HG02840 (cell line): ENCODE measurements around the gene BTBD9.
"Not testable (repeated sequence)": the region's sequence is repeated elsewhere in the genome, so short reads cannot be mapped to it uniquely, and the experiment has no call there.

ENCODE experiments used
- ATAC-seq: cut with Tn5 transposase; IDR thresholded peaks from one replicate; pipeline ENCODE4 v1.9.1; 2021; ENCODE audit warnings: mild to moderate bottlenecking, moderate library complexity, moderate number of reproducible peaks; ENCODE audit not compliant: unreplicated experiment, low FRiP score

BTBD9 gene

DNA sequence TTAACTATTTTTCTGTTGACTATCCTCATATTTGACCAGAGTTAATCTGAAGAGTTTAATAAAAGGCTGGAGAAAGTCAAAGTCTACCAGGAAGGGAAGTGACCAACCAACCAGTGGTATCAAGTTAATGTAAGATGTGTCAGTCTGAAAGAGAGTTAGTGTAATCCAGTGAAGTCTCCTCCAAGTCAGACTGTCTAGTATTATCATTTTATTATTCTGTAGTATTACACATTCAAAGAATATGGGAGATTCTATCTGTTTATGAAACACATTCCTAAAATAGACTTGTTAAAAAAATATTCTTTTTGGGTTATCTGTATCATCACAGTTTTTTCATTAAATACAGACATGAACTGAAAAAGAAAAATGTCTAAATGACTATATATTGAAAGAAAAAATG lies 194.4 kb downstream of the BTBD9 start:
- ATAC-seq: no peak

DNA sequence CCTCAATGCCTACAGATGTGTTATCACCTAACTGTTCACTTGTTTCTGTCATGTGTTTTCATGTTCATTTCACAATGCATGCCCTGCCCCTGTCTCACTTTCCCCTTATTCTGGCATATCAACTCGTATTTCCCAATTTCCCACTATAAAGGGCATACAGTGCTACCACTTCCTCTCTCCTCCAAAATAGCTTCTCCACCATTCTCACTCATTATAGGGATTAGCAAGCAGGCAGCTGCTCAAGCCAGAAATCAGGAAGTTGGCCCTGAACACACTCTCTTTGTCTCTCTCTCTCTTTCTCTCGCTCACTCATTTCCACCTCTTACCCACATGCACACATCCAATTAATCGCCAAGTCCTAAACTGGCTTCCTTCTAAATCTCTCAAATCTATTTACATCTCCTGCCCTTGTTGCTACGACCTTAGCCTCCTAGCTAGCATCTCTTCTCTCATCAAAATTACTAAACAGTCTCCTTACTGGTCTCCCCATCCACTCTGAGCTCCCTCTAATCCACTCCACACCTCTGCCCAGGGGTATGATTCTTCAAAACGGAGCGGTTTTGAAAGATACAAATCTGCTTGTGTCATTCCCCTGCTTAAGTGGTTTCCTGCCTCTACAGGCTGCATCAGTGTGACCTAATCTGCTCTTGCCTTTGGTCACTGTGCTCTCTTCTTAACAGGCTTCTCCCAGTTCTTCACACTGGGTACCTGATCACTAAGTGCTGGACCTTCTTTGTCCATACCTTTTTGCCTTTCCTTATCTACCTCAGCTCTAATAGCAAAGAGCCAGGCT lies 196.2 kb downstream of the BTBD9 start:
- ATAC-seq: no peak

GRCh38 chr6:38438097-38438496 lies 201.6 kb downstream of the BTBD9 start:
- no peak for ATAC-seq

- no peak for ATAC-seq
Measured at GRCh38 chr6:38436726-38437465, 202.8 kb downstream of the BTBD9 start.

- no peak for ATAC-seq
Measured at GRCh38 chr6:38435330-38435729, 204.4 kb downstream of the BTBD9 start.

DNA sequence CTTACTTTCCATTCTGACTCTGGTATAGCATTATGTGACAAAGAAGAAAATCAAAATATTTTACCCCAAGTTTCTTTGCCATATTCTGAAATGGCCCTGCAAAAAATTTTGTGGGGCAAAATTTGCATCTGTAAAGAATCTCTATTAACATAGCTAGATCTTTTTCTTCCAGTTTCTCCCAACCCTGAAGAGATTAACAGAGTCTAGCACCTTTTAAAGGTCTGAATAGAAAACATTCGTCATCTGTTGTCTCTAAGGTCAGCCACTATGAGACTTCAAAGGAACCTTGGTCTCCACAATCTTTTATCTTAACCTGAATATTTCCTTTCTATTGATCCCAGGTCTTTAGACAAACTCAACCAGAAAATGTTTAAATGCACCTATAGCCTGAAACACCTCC lies 205.7 kb downstream of the BTBD9 start:
- no peak for ATAC-seq

- ATAC-seq: no peak
Measured at GRCh38 chr6:38432479-38432878, 207.2 kb downstream of the BTBD9 start.

DNA sequence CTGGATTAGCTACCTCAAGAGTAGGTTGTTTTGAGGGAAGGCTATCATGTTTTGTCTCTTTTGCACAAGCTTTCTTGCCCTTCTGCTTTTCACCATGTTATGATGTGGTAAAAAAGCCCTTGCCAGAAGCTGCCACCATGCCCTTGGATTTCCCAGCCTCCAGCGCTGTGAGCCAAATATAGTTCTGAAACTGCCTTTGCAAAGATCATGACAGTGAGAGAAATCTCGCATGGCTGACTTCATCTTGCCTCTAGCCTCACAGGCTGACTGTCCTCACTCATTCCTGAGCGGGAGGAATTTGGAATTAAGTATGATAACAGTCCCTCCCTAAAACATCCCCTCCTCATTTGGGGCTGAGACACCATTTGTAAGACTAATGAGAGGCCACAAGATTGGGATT lies 207.7 kb downstream of the BTBD9 start:
- ATAC-seq: no peak

DNA sequence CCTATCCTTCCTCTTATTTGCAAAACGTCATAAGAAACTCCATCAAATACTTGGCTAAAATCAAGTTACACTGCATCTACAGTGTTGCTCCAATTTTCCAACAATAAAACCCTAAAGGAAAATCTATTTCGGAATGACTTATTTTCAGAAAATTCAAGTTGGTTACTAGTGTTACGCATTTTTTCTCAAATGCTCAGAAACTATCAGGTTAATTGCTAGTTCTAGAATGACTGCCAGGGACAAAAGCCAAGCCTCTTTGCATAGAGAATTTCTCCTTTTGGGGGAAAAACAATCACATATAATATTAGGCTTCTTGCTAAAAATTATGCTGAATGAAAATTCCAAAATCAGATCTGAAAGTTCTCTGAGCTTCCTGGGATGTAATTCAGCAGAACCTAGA lies 210.2 kb downstream of the BTBD9 start:
- ATAC-seq: no peak

DNA sequence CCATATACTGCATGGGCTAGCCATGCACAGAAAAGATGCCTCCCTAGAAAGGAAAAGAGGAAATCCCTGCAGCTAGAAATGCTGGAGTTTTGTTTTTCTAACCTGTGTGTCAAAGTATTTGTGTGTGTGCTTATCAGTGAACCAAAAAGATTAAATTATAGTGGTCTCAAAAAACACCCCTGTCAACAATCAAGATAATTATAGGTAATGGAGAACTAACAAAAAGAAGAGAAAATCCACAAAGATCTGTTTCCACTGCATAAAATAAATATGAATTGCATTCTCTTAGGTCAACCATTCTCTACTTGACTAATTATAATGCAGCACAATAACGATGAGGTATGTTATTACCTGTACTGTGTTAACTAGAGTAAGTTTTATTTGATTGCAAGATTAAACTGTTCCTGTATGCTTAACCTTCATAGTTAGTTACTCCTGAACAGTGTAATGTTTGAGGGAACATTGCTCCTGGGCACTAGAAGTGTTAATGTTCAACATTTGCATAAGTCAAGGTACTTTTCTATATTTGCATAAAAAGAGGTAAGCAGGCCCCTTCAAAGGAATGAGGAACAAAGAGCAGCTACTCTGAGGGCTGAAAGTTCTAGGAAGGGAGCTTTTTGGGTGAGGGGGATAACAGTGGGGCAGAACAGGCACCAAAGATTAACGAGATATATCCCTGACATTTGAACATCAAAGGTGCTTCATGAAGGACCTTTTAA lies 212.1 kb downstream of the BTBD9 start:
- ATAC-seq: peak; percentile 58

DNA sequence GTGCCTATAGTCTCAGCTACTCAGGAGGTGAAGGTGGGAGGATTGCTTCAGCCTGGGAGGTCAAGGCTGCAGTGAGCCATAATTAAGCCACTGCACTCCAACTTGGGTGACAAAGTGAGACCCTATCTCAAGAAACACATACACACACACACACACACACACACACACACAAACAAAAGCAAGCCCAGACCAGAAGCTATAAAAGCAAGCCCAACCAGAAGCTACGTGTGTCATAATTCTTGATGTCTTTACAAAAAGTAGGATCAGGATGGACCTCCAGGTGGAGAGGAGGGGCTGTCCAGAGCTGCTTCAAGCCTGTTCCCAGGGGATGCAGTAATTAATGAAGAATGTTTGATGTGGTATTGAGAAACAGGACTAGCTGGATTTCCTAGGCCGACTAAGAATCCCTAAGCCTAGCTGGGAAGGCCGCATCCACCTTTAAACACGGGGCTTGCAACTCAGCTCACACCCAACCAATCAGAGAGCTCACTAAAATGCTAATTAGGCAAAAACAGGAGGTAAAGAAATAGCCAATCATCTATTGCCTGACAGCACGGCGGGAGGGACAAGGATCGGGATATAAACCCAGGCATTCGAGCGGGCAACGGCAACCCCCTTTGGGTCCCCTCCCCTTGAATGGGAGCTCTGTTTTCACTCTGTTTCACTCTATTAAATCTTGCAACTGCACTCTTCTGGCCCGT lies 213.8 kb downstream of the BTBD9 start:
- not testable (repeated sequence) for ATAC-seq

DNA sequence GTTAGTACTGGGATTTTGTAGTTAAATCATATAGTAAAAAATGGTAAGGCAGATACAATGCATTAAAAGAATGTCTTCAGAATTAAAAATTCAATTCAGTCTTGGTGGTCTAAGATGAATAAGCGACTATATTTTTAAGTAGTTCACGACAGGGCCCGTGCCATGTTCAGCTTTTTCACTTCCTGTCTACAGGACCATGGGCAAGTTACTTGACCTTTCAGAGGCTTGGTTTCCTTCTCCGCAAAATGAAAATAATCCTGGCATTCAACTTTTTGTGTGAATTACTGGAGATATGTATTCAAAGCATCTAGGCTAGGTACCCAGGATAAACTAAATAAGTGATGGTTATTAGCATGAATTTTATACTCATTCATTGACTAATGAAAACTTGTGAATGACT lies 216.0 kb downstream of the BTBD9 start:
- ATAC-seq: no peak

- ATAC-seq: no peak
Measured at GRCh38 chr6:38420207-38420606, 219.5 kb downstream of the BTBD9 start.

GRCh38 chr6:38417521-38417920 lies 222.2 kb downstream of the BTBD9 start:
- ATAC-seq: no peak

- ATAC-seq: no peak
Measured at GRCh38 chr6:38415231-38416005, 224.3 kb downstream of the BTBD9 start.

GRCh38 chr6:38413102-38413800 lies 226.5 kb downstream of the BTBD9 start:
- ATAC-seq: no peak

GRCh38 chr6:38407192-38407591 lies 232.5 kb downstream of the BTBD9 start:
- ATAC-seq: no peak

- no peak for ATAC-seq
Measured at GRCh38 chr6:38406096-38406495, 233.6 kb downstream of the BTBD9 start.

DNA sequence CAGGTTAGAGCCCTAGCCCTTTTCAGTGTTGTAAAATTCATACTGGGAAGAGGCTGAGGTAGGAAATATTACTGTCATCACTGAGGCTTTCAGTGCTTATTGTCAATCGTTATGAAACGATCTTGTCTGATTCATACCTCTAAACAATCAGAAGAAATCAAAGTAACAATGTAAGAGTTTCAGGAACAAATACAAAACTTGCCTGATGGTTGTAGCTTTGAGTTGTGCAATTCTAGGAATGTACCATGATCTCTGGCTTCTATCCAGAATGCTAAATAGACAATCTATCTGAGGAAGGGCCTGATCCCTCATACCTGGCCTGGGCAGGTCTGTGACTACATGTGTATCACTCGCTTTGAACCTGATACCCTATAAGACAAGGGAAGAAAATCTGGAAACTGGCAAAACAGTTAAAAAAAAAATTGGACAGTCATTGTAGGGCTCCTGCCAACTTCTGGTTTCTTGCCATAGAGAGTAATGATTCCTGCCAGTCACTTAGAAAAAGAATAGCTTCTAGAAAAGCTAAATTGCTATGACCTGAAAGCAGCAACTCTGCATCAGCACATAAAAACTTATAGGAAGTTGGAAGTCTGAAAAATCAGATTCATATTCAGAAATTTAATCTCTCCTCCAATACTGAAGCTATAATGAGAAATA lies 234.7 kb downstream of the BTBD9 start:
- no peak for ATAC-seq
